ENCODE measurements around the gene PDLIM5. TPM values are rescaled to one million over a fixed set of nuclear protein-coding genes. Genes with fewer than 3 reads are reported as not detected.
A peak's percentile ranks its signal among the peaks of the same experiment; 100 is the strongest.
"Not testable (repeated sequence)": the region's sequence is repeated elsewhere in the genome, so short reads cannot be mapped to it uniquely, and the experiment has no call there.

PDLIM5 gene
- total RNA-seq, 1 experiment from 2014 or later: 58.0 TPM

- Histone ChIP-seq H2BK20ac (ENCODE audit: low read depth, low read length, poor library complexity, severe bottlenecking) (no peak overlapping the region), H2BK5ac (ENCODE audit: insufficient read length, low read length) (no peak overlapping the region), H4K5ac (ENCODE audit: insufficient read length, low read depth, low read length) (no peak overlapping the region), H4K20me1 (ENCODE audit: control insufficient read depth, insufficient read depth, insufficient read length) (no peaks in the 10 kb centered on the region), H3K4me1 (ENCODE audit: insufficient read depth, low read length) (no peaks in the 10 kb centered on the region; the same call in 1 of the 2 replicates), H3K27me3 (ENCODE audit: insufficient read depth, low read length) (no peaks in the 10 kb centered on the region), H3K14ac (ENCODE audit: insufficient read depth, low read length) (no peak overlapping the region), H3K23me2 (ENCODE audit: insufficient read length, low read depth, low read length, poor library complexity, severe bottlenecking) (no peaks in the 10 kb centered on the region), H2BK12ac (ENCODE audit: insufficient read length, low read depth, low read length) (no peak overlapping the region), H4K91ac (ENCODE audit: insufficient read length, low read depth, low read length) (no peak overlapping the region), H3K9ac (ENCODE audit: extremely low read depth, insufficient read length, low read length) (no peak overlapping the region), H2BK15ac (ENCODE audit: low read depth, low read length) (no peak overlapping the region), H3K56ac (ENCODE audit: insufficient read length, low read depth, low read length) (no peak overlapping the region), H3K23ac (ENCODE audit: insufficient read length, low read depth, low read length) (no peak overlapping the region), H3T11ph (ENCODE audit: low read length) (no peak overlapping the region), H2AK5ac (ENCODE audit: insufficient read length, low read length) (no peak overlapping the region), H3K4me2 (ENCODE audit: insufficient read depth, insufficient read length, low read length) (no peak overlapping the region), H3K79me1 (ENCODE audit: insufficient read depth, low read depth, low read length, poor library complexity, severe bottlenecking) (no peaks in the 10 kb centered on the region), H3K9me3 (ENCODE audit: control insufficient read depth, low read depth, low read length) (no peaks in the 10 kb centered on the region), H3K27ac (ENCODE audit: insufficient read length, low read depth, low read length) (no peak overlapping the region), H3K79me2 (ENCODE audit: insufficient read depth, low read length) (no peaks in the 10 kb centered on the region), H3K18ac (ENCODE audit: insufficient read length, low read depth, low read length) (no peak overlapping the region), H4K8ac (replicated peaks; ENCODE audit: insufficient read length, low read depth, low read length) (no peak overlapping the region), H2BK120ac (ENCODE audit: low read depth, low read length, poor library complexity, severe bottlenecking) (no peak overlapping the region), H3K4ac (ENCODE audit: low read depth, low read length) (no peak overlapping the region), H2AFZ (ENCODE audit: low read length) (no peak overlapping the region)
- no CpG with 5 or more reads among the region's 2 CpGs for WGBS (ENCODE audit: extremely low coverage, insufficient read length, low lambda C conversion rate)
- no peak for TF ChIP-seq CTCF (conservative IDR thresholded peaks at IDR 0.05)
- Mint-ChIP-seq H3K27ac (peak overlapping the region in 1 of 3 experiments; percentile 80; a peak in 2 of 7 replicates), H3K27me3 (ENCODE audit: low read depth) (no peaks in the 10 kb centered on the region), H3K9me3 (no peaks in the 10 kb centered on the region), H3K36me3 (ENCODE audit: insufficient read depth in 1 of 3, low read depth in 3 of 3) (no peaks in the 10 kb centered on the region), H3K4me1 (peaks cover 32 to 44% of the 10 kb centered on the region in 2 experiments), H3K4me3 (no peak overlapping the region)
- no peak for DNase-seq
These were observed 25.5 kb downstream of the PDLIM5 start for GRCh38 chr4:94477227-94477626.

- H2BK15ac ChIP-seq (ENCODE audit: low read depth, low read length); H4K20me1 ChIP-seq (ENCODE audit: control insufficient read depth, insufficient read depth, insufficient read length); H3K23me2 ChIP-seq (ENCODE audit: insufficient read length, low read depth, low read length, poor library complexity, severe bottlenecking); H3T11ph ChIP-seq (ENCODE audit: low read length); H4K8ac ChIP-seq (replicated peaks; ENCODE audit: insufficient read length, low read depth, low read length); H3K4ac ChIP-seq (ENCODE audit: low read depth, low read length); H3K9me3 ChIP-seq (ENCODE audit: control insufficient read depth, low read depth, low read length); H3K56ac ChIP-seq (ENCODE audit: insufficient read length, low read depth, low read length); H3K27me3 ChIP-seq (ENCODE audit: insufficient read depth, low read length); H3K27me3 Mint-ChIP-seq (ENCODE audit: low read depth); H3K18ac ChIP-seq (ENCODE audit: insufficient read length, low read depth, low read length); H3K14ac ChIP-seq (ENCODE audit: insufficient read depth, low read length); H3K79me2 ChIP-seq (ENCODE audit: insufficient read depth, low read length); H4K91ac ChIP-seq (ENCODE audit: insufficient read length, low read depth, low read length); H2BK12ac ChIP-seq (ENCODE audit: insufficient read length, low read depth, low read length); H3K27ac ChIP-seq (ENCODE audit: insufficient read length, low read depth, low read length); H2AK5ac ChIP-seq (ENCODE audit: insufficient read length, low read length); H3K79me1 ChIP-seq (ENCODE audit: insufficient read depth, low read depth, low read length, poor library complexity, severe bottlenecking); DNase-seq; H3K4me3 Mint-ChIP-seq; H3K36me3 Mint-ChIP-seq (ENCODE audit: insufficient read depth in 1 of 3, low read depth in 3 of 3); H3K4me1 ChIP-seq (ENCODE audit: insufficient read depth, low read length); H2BK120ac ChIP-seq (ENCODE audit: low read depth, low read length, poor library complexity, severe bottlenecking); H3K23ac ChIP-seq (ENCODE audit: insufficient read length, low read depth, low read length); H3K9me3 Mint-ChIP-seq; H2BK20ac ChIP-seq (ENCODE audit: low read depth, low read length, poor library complexity, severe bottlenecking); H2AFZ ChIP-seq (ENCODE audit: low read length); H3K4me2 ChIP-seq (ENCODE audit: insufficient read depth, insufficient read length, low read length); H2BK5ac ChIP-seq (ENCODE audit: insufficient read length, low read length); H3K9ac ChIP-seq (ENCODE audit: extremely low read depth, insufficient read length, low read length); H4K5ac ChIP-seq (ENCODE audit: insufficient read length, low read depth, low read length): not testable (repeated sequence)
- Mint-ChIP-seq H3K4me1 (peaks cover 32 to 44% of the 10 kb centered on the region in 2 experiments), H3K27ac (0 out of 7 replicates have a peak overlapping the region, but pooled peaks of 1 of the 3 experiments have one; percentile 53)
- WGBS (ENCODE audit: extremely low coverage, insufficient read length, low lambda C conversion rate): no CpG with 5 or more reads among the region's 3 CpGs
These were observed 27.1 kb downstream of the PDLIM5 start for GRCh38 chr4:94478805-94479204.

Measured in H9 (cell line).